Measurements from ENCODE around the gene CSTF3.
A peak's percentile ranks its signal among the peaks of the same experiment; 100 is the strongest.
"Not testable (repeated sequence)": the region's sequence is repeated elsewhere in the genome, so short reads cannot be mapped to it uniquely, and the experiment has no call there.

The CSTF3 gene

GRCh38 chr11:33161120-33162005 lies at the start of gene CSTF3:
Gene CSTF3 (minus strand): TSS chr11:33161480. CDS start chr11:33161325, 155 bp downstream.
- peak; percentile 99 to 100 for DNase-seq

- DNase-seq, result no peak
Observed at GRCh38 chr11:33208150-33208549, 46.9 kb upstream of the CSTF3 start.

DNA sequence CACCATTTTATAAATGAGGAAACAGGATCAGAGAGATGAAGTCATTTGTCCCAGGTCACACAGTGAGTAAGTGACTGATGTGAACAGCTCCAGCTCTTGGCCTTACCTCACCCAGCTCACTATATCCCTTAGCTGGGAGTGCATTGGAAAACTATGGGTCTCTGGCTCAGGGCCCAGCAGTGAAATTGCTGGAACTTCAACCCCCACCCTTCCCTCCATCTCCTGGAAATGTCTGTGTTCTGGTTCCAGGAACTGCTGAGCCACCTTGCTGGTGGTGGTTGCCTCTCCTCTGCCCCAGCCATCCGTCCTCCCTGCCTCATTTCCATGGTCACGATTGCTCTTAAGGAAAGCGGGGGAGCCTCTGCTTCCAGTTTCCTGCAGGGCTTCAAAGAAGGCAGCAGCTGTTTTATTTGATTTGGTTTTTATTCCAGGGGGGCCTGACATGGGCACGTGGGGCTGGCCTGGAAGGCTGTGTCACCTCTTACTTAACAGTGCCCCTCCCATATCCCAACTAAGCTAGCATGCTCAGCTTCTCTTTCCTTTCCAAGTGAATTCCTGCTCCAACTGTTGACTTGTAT lies 46.2 kb upstream of the CSTF3 start:
- no peak for DNase-seq

DNA sequence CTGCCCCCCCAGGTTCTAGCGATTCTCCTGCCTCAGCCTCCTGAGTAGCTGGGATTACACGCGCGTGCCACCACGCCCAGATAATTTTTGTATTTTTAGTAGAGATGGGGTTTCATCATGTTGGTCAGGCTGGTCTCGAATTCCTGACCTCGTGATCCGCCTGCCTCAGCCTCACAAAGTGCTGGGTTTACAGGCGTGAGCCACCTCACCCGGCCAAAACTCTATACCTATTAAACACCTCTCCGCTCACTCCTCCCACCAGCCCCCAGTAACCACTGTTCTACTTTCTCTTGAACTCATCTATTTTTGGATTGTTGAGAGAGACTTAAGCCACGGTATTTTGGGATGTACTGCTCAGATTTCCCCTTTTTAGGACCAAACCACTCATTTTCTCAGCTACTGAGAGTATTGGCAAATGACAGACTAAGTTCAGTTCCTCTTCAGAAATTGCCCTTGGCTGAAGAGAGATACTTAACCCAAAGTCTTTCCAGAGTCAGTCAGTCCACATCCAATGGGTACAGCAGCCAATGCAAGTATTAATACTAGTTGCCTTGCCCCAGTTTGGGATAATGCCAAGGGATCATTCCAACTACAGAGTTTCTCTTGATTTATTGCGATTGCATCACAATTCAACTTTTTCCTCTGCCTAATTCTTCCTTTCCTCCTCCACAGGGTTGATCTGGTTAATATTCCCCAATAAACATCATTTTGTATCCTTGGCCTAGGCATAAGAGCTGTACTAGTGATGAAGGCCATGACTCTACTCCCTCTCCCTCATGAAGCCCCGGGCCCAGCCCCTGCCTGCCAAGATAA lies 36.8 kb upstream of the CSTF3 start:
- DNase-seq, result no peak

GRCh38 chr11:33195462-33196173 lies 34.3 kb upstream of the CSTF3 start:
- no peak for DNase-seq

GRCh38 chr11:33194455-33194854 lies 33.2 kb upstream of the CSTF3 start:
- no peak for DNase-seq

DNA sequence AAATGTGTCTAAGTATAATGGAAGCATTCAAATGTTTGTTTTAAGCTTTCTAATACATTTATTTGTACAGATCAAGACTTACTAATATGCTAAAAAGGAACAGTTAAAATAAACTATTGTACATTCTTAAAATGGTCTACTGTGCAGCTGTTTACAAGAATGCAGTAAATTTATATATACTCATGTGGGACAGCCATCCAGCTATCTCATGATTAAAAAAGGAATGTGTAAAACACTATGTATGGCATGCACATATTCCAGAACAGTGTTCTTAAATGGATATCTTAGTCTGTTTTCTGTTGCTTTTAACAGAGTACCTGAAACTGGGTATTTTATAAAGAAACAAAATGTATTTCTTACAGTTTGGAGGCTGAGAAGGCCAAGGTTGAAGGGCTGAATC lies 30.2 kb upstream of the CSTF3 start:
- no peak for DNase-seq

DNA sequence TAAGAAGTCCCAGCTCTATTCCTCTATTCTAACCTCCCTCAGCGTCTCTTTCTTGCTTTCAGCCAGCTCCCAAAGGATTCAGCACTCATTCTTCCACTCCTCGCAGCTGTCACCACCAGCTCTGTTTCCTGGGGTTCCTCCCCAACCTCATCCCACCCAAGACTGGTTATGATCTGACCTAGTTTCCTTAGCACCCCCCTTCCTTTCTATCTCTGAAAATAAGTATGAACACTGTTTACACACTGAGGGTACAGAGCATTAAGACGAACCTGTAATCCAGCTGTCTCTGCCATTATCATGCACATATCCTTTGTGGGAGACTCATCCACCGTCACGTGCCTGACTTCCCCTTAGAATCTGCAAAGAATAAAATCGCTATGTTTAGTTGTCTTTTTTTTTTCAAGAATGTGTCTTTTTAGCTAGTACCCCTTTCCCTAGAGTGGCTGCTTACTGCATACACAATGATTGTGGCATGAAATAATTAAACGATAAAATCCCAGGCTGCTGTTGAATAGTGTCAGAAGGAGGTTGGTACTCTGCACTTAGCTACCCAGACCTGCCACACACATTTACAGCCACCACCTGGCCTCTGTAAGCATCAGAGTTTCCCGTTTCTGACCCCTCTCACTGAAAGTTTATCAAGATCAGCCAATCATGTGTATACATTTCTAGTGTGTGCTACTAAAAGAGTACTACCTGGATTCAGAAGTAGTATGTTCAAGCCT lies 26.9 kb upstream of the CSTF3 start:
- no peak for DNase-seq

DNA sequence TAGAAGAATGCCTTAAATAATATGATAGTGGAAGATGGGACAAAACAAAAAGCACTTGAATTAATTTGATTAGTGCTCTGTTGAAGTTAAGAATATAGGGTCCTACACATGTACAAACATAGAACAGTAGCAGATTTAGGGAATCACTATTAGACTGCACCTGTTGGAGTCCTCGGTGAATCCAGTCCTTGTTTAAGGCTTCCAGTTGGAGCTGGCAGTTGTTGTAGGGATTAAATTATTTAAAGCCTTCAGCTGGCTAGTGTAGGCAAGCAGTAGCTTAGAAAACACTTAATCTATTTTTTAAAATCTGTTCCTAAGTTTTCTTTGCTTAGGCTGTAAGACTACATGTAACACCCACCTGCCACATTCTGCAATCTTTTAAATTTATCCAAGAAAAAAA lies 24.5 kb upstream of the CSTF3 start:
- no peak for DNase-seq

DNA sequence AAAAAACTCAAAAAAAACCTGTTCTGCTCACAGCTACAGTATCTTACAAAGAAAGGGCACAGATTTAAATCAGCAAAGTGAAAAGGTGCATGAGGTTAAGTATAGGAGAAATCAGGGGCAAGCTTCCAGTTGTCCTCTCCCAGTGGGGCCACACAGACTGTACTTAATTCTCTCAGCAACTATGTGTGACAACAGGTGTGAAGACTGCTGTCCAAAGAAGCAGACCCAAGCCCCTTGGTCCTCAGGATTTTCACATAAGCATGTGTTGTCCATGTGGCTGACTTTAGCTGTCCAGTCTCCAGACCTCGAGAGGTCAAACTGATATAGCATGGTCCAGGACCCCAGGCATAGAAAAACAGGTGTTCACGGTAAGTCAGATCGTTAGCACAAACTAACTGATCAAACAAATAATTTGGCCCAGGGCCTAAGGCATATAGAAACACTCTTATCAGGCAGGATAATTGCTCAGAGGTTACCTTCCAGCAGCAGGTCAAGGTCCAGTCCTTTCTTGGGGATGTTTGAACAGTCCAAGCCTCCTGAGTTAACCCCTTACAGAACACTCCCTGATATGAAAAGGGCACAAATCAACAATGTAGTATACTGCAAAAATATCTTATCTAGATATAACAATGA lies 21.1 kb upstream of the CSTF3 start:
- DNase-seq, result no peak

DNA sequence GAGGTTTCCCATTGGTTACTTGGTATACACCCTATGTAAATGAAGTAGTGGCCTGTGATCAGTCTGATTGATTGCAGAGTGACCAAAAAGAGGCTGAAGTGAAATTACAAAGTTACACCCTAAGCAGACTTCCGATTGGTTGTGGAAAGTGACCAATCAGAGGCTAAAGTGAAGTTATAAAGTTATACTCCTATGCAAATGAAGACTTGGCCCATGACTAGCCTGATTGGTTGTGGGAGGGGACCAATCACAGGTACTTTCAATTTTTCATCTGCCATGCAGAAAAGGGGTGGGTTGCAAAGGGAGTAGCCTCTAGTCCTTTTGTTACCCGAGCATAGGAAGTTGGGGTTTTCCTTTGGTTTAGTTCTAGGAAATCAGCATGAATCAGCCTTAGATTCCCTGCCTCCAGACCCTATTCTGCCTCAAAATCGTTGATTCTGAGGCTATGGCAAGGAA lies 18.1 kb upstream of the CSTF3 start:
- DNase-seq, result no peak

- DNase-seq, result no peak
Observed at GRCh38 chr11:33178443-33179180, 17.3 kb upstream of the CSTF3 start.

DNA sequence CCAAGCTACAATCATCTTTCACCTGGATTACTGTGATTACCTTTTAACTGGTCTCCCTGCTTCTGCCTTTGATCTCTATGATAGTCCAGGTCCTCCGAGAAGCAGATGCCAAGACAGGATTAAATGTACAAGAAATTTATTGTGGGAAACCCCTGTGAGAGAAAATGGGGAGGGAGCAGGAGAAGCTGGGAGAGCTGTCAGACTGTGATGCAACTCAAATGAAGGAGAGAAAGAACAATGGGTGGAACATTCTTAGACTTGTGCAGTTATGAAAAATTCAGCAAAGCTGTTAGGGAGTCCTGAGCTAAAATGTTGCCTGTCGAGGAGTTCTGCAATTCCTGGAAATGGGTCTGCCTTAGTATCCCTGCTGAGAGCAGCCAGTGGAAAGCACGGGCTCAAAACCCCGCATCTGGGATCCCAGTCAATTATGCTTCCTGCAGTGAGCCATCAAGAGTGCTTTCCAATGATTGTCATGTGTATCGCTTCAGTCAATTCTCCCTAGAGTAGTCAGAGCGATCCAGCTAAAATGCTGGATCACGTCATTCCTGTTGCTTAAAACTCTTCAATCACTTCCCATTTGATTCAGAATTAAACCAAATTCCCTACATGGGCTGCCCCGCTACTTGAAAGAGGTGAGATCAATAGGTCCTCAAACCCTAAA lies 16.5 kb upstream of the CSTF3 start:
- DNase-seq, result no peak

- not testable (repeated sequence) for DNase-seq
Observed at GRCh38 chr11:33176760-33177159, 15.5 kb upstream of the CSTF3 start.

- no peak for DNase-seq
Observed at GRCh38 chr11:33172996-33173395, 11.7 kb upstream of the CSTF3 start.

- DNase-seq, result no peak
Observed at GRCh38 chr11:33172345-33172744, 11.1 kb upstream of the CSTF3 start.

DNA sequence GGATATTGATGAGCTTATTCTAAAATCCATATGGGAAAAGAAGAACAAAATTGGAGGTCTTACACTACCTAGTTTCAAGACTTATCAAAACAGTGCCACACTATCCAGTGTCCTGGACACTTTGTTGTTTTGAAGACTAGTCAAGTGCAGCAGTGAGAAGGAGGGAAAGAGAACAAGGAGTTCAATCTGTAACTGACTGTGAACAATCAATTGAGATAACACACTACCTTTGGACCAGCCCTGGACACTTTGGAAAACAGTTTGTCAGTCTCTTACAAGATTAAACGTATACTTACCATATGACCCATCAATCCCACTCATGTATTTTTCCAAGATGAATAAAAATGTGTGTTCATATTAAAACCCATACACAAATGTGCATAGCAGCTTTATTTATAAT lies 10.0 kb upstream of the CSTF3 start:
- no peak for DNase-seq

DNA sequence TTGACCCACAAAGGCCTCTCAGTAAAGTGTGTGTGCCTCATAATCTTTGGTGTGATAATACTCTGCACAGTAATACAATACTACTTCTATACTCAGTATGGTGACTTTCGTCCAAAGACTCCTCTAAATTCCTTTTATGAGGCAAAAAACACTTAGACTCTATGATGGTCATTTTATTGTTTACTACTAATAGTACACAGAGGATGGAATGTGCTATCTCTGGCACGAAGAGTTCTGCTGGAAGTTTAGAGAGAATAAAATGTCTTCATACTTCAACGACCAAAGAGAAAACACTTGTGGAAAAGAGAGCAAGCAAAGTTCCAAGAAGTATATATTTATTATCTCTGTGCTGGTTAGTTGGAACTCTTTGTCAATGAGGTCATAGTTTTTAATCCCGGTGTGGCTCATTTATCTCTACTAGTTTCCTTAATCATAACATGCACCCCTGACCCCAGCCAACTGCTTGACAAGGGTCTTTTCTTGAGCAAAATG lies 7.5 kb upstream of the CSTF3 start:
- DNase-seq, result no peak

- DNase-seq, result no peak
Observed at GRCh38 chr11:33162831-33163230, 1.6 kb upstream of the CSTF3 start.

GRCh38 chr11:33160587-33160986 lies 693 bp downstream of the CSTF3 start:
- DNase-seq, result no peak
